ENCODE measurements around the gene TSHZ2.

GRCh38 chr20:53210041-53210440 is 237.9 kb downstream of the TSHZ2 start:
- TF ChIP-seq USF1 (CRISPR knock-in tag; IDR thresholded peaks at IDR 0.05) (no peak), CTCF (IDR thresholded peaks at IDR 0.05) (no peak), ERG (CRISPR knock-in tag; IDR thresholded peaks at IDR 0.05) (no peak), CREM (CRISPR knock-in tag; IDR thresholded peaks at IDR 0.05) (no peak), JUN (CRISPR knock-in tag; IDR thresholded peaks at IDR 0.05) (no peak), ZNF281 (CRISPR knock-in tag; IDR thresholded peaks at IDR 0.05) (no peak), IRF2 (CRISPR knock-in tag; IDR thresholded peaks at IDR 0.05; ENCODE audit: borderline replicate concordance, low read depth) (no peak), E2F4 (CRISPR knock-in tag; IDR thresholded peaks at IDR 0.05; ENCODE audit: borderline replicate concordance, low read depth) (no peak), ZNF232 (CRISPR knock-in tag; IDR thresholded peaks at IDR 0.05) (no peak), FOXK1 (CRISPR knock-in tag; IDR thresholded peaks at IDR 0.05) (no peak), ARID4B (CRISPR knock-in tag; IDR thresholded peaks at IDR 0.05; ENCODE audit: borderline replicate concordance) (no peak)

Measured in WTC11 (cell line).